ENCODE results near the gene LAMA2. TPM values are rescaled to one million over a fixed set of nuclear protein-coding genes. Genes with fewer than 3 reads are reported as not detected.

Gene LAMA2
- total RNA-seq, 4 donors from 2014 or later = 115 to 153 (median 134) TPM

DNA sequence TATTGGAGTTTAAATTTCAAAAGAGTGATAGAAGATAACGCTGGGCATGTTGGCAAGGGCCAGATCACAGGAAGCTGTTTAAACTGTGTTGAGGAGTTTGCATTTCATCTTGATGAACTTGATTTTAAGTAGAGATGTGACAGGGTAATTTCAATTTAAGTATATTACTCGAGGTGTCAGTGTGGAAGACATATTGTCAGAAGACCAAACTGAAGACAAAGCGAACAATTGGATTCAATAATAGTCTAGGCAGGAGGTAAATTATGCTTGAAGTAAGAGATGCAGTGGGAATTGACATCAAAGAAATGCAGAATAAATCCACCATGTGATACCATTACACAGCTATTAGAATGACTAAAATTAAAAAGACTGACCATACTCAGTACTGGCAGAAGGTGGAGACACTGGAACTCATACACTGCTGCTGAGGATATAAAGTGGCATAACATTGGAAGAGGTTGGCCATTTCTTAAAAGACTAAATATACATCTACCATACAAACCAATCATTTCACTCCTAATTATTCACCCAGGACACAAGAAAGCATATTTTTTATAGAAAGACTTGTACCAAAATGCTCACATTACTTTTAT, 586.2 kb downstream of the LAMA2 start:
- Histone ChIP-seq H3K4me1 (no peaks in the 10 kb centered on the region), H3K9me3 (no peaks in the 10 kb centered on the region), H3K36me3 (peaks cover 0 to 60% (median 1%) of the 10 kb centered on the region in 4 donors), H3K27ac (replicated peaks in 1 of 4) (no peak overlapping the region), H3K27me3 (no peaks in the 10 kb centered on the region), H3K4me3 (no peak overlapping the region)
- 61% methylated on average over 3 of the region's 3 CpGs for WGBS
- no peak for TF ChIP-seq EP300 (IDR thresholded peaks at IDR 0.05)
- no peak for TF ChIP-seq POLR2A (IDR thresholded peaks at IDR 0.05; ENCODE audit: low read depth)
- TF ChIP-seq, protein P1, sequence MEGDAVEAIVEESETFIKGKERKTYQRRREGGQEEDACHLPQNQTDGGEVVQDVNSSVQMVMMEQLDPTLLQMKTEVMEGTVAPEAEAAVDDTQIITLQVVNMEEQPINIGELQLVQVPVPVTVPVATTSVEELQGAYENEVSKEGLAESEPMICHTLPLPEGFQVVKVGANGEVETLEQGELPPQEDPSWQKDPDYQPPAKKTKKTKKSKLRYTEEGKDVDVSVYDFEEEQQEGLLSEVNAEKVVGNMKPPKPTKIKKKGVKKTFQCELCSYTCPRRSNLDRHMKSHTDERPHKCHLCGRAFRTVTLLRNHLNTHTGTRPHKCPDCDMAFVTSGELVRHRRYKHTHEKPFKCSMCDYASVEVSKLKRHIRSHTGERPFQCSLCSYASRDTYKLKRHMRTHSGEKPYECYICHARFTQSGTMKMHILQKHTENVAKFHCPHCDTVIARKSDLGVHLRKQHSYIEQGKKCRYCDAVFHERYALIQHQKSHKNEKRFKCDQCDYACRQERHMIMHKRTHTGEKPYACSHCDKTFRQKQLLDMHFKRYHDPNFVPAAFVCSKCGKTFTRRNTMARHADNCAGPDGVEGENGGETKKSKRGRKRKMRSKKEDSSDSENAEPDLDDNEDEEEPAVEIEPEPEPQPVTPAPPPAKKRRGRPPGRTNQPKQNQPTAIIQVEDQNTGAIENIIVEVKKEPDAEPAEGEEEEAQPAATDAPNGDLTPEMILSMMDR (IDR thresholded peaks at IDR 0.05) = no peak
- TF ChIP-seq POLR2AphosphoS5 (IDR thresholded peaks at IDR 0.05) = no peak
- intact Hi-C loops (cut with DNase I) = no loop called here
- no peak for DNase-seq (ENCODE audit: extremely low spot score)

DNA sequence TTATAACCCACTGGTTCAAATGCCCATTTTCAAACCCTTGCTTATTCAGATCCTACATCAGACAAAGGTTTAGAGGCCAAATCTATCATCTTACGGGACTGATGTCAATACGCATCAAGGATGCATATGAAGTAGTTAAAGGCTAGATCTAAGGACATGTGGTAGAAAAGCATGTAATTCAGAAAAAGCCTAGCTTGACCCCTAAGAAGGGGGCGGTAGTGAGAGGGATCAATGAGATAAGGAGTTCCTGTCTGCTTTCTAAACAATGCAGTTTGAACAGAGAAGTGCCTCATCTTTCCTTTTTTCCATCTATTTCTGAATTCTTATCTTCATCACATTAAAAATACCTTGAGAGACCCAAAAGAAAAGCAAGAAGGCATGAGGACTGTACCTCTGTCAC, 589.3 kb downstream of the LAMA2 start:
- peaks cover 0 to 36% (median 0%) of the 10 kb centered on the region in 4 donors for H3K36me3 ChIP-seq

DNA sequence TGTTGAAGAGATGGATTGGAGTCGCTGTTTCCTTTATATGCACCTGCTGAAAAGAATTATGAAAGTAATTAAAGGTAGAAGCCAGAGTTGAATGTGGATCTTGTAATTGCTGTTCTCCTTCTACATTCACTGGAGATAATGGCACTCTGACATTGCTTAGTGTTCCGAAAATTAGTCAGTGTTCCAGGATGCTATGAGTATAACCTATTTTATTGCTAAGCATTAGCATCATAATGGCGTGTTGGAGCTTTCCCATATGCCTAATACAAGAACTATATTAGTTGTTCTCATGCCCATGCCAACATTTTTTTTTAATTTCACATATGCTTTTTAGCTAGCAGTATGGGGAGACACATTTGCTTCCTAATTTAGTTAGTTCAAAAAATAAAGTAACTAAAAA, 590.6 kb downstream of the LAMA2 start:
- Histone ChIP-seq H3K4me1 (peaks cover 0 to 6% (median 2%) of the 10 kb centered on the region in 4 donors), H3K4me3 (no peak overlapping the region), H3K36me3 (peaks cover 0 to 28% (median 0%) of the 10 kb centered on the region in 4 donors), H3K27me3 (no peaks in the 10 kb centered on the region), H3K9me3 (no peaks in the 10 kb centered on the region), H3K27ac (replicated peaks in 1 of 4) (no peak overlapping the region)
- DNase-seq (ENCODE audit: extremely low spot score) = no peak
- intact Hi-C loops (cut with DNase I) = no loop called here
- 87% methylated on average over 3 of the region's 3 CpGs for WGBS
- TF ChIP-seq POLR2A (IDR thresholded peaks at IDR 0.05; ENCODE audit: low read depth) (no peak), EP300 (IDR thresholded peaks at IDR 0.05) (no peak), POLR2AphosphoS5 (IDR thresholded peaks at IDR 0.05) (no peak)
- TF ChIP-seq, protein P1 (IDR thresholded peaks at IDR 0.05) = no peak

More for the DNA sequence above, 589.3 kb downstream of the LAMA2 start:
- intact Hi-C loops (cut with DNase I) = no loop called here
- WGBS = 82% methylated on average over 3 of the region's 3 CpGs
- peaks cover 0 to 6% (median 2%) of the 10 kb centered on the region in 4 donors for H3K4me1 ChIP-seq
- TF ChIP-seq POLR2AphosphoS5 (IDR thresholded peaks at IDR 0.05) = no peak
- no peak for TF ChIP-seq POLR2A (IDR thresholded peaks at IDR 0.05; ENCODE audit: low read depth)
- no peaks in the 10 kb centered on the region for H3K9me3 ChIP-seq
- no peak overlapping the region for H3K4me3 ChIP-seq
- H3K27me3 ChIP-seq = no peaks in the 10 kb centered on the region
- H3K27ac ChIP-seq (replicated peaks in 1 of 4) = no peak overlapping the region
- no peak for DNase-seq (ENCODE audit: extremely low spot score)

DNA sequence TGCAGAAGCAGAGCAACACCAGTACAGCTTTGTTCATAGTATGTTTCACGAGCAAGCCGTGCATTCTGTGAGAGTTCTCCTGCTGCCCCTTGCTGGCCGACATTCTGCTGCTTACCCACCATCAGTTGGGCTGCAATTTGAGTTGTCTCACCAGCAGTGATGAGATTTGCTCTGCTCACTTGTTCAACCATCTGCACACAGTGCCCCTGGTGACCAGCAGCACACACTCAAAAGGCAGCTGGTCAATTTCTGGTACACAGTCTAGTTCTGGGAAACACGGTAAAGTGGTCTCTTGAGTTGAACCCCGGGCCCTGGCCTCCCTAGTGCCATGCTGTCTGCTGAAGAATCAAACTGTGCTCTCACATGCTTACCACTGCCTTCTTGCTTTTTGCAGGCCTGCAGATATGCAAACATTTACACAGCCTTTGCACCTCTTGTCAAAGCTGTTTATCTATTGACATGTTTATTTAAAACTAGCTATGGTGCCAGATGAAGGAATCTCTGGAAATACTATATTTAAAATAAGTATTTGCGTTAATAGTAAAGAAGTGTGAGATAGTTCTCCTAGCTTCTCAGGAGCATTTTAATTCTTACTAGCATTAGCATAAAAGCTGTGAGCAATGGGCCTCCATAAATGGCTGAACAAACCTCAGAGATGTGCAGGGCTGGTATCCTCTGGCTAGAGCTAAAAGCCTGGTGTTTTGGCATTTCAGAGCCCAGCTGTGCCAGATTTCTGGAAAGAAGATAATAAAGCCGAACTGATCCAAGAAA, 592.7 kb downstream of the LAMA2 start:
- WGBS = 63% methylated on average over 7 of the region's 7 CpGs
- TF ChIP-seq, protein P1 (IDR thresholded peaks at IDR 0.05) = no peak
- TF ChIP-seq POLR2AphosphoS5 (IDR thresholded peaks at IDR 0.05) (no peak), POLR2A (IDR thresholded peaks at IDR 0.05; ENCODE audit: low read depth) (no peak), EP300 (IDR thresholded peaks at IDR 0.05) (no peak)
- Histone ChIP-seq H3K36me3 (peaks cover 0 to 35% (median 0%) of the 10 kb centered on the region in 4 donors), H3K4me3 (no peak overlapping the region), H3K27ac (replicated peaks in 1 of 4) (no peak overlapping the region), H3K9me3 (no peaks in the 10 kb centered on the region), H3K27me3 (no peaks in the 10 kb centered on the region), H3K4me1 (peaks cover 0 to 6% (median 2%) of the 10 kb centered on the region in 4 donors)
- DNase-seq (ENCODE audit: extremely low spot score) = no peak
- intact Hi-C loops (cut with DNase I) = no loop called here

DNA sequence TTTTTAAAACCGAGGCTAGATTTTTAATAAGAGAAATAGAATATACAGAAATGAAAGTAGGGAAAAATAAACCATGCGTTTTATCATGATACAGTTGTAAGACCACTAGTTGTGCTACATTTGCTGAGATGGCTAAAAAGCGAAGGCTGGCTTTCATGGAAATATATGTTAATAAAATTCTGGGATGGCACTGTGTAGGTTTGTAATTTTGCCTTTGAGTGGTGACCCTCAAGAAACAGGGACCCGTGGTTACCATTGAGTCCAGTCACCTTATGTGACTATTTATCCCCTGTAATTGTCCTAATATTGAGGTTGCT, 593.3 kb downstream of the LAMA2 start:
- intact Hi-C loops (cut with DNase I) = no loop called here
- peaks cover 0 to 40% (median 1%) of the 10 kb centered on the region in 4 donors for H3K36me3 ChIP-seq
- 79% methylated on average over 4 of the region's 4 CpGs for WGBS

More for the DNA sequence above, 593.3 kb downstream of the LAMA2 start:
- no peak for DNase-seq (ENCODE audit: extremely low spot score)
- H3K9me3 ChIP-seq = no peaks in the 10 kb centered on the region
- TF ChIP-seq, protein P1 (IDR thresholded peaks at IDR 0.05) = no peak
- TF ChIP-seq EP300 (IDR thresholded peaks at IDR 0.05) (no peak), POLR2AphosphoS5 (IDR thresholded peaks at IDR 0.05) (no peak), POLR2A (IDR thresholded peaks at IDR 0.05; ENCODE audit: low read depth) (no peak)
- no peaks in the 10 kb centered on the region for H3K27me3 ChIP-seq
- H3K4me1 ChIP-seq = peaks cover 0 to 6% (median 2%) of the 10 kb centered on the region in 4 donors
- H3K4me3 ChIP-seq = no peak overlapping the region
- no peak overlapping the region for H3K27ac ChIP-seq (replicated peaks in 1 of 4)
